Astrocyte (in vitro differentiated cells and primary cell): ENCODE results near the gene ZNF555.

Experiments used
- EZH2 ChIP-seq: IDR thresholded peaks from 2 replicates; pipeline ENCODE4 v1.6.1; 2012; ENCODE audit warnings: mild to moderate bottlenecking, low read length, inconsistent platforms; ENCODE audit not compliant: insufficient read depth
- TF ChIP-seq, protein P1 (sequence below): IDR thresholded peaks from 2 replicates; pipeline ENCODE4 v1.5.1; 2011; ENCODE audit warnings: low read depth, mild to moderate bottlenecking, inconsistent platforms, low read length, moderate library complexity; ENCODE audit not compliant: insufficient read depth

DNA sequence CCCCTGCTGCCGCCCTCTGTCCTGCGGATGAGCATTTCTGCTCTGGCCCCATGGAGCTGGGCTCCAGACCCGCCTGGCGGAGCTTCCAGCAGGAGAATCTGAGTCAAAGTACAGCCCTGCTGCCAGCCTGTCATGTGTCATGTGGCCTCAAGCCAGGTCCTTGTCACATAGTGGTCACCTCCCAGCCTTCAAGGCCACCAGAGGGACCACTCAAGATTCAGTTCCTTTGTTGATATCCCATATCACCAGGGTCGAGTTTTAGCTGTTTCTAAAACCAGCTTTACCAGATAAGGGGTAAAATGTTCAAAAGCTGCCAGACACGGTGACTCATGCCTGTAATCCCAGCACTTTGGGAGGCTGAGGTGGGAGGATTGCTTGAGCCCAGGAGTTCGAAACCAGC lies 42.5 kb upstream of the ZNF555 start:
- TF ChIP-seq, protein P1, sequence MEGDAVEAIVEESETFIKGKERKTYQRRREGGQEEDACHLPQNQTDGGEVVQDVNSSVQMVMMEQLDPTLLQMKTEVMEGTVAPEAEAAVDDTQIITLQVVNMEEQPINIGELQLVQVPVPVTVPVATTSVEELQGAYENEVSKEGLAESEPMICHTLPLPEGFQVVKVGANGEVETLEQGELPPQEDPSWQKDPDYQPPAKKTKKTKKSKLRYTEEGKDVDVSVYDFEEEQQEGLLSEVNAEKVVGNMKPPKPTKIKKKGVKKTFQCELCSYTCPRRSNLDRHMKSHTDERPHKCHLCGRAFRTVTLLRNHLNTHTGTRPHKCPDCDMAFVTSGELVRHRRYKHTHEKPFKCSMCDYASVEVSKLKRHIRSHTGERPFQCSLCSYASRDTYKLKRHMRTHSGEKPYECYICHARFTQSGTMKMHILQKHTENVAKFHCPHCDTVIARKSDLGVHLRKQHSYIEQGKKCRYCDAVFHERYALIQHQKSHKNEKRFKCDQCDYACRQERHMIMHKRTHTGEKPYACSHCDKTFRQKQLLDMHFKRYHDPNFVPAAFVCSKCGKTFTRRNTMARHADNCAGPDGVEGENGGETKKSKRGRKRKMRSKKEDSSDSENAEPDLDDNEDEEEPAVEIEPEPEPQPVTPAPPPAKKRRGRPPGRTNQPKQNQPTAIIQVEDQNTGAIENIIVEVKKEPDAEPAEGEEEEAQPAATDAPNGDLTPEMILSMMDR, result no peak
- TF ChIP-seq EZH2, result no peak
